K562 (cell line): ENCODE data around the gene ZNF750. TPM values are rescaled to one million over a fixed set of nuclear protein-coding genes. Genes with fewer than 3 reads are reported as not detected.
A peak's percentile ranks its signal among the peaks of the same experiment; 100 is the strongest.

Experiments used
- ATAC-seq: fragments of 200-7000 bp; cut with Tn5 transposase; 3 replicates; pipeline ENCODE4 v1.9.1; 2020; ENCODE audit warnings: moderate library complexity
- BruUV-seq: library from RNA; stranded (reverse); fragments of 400-500 nt; replicated peaks from 2 replicates; lab custom pipeline; 2021; lab: Mats Ljungman, UMichigan
- CTCF ChIA-PET: fragments of 300-600 bp; formaldehyde crosslinking; extraction: SDS; loops from one replicate; lab custom pipeline; 2021; ENCODE audit warnings: low intra/inter-chr PET ratio; lab: Yijun Ruan, JAX
- POLR2A ChIA-PET: fragments of 300-600, 350-650 bp; sonication (Branson Sonifier 250); formaldehyde crosslinking; extraction: SDS; loops from one replicate; lab custom pipeline; 2021; ENCODE audit warnings: antibody characterized with exemption, inconsistent platforms; lab: Yijun Ruan, JAX
- DNase-seq, 4 experiments: peaks; one replicate each; pipeline versions ENCODE4 v3.0.0 to v3.0.0-alpha.2; 2011 to 2018; ENCODE audit warnings: low spot score in 3 of 4, mixed read lengths in 3 of 4; ENCODE audit errors: extremely low read depth in 1 of 4
- FAIRE-seq: peaks from 2 replicates; lab custom pipeline; 2011; peaks lifted over from hg19 to GRCh38; lab: Jason Lieb, UNC
- H2AFZ ChIP-seq: 2 replicates; pipeline ENCODE4 v1.6.0; 2011; ENCODE audit warnings: low read depth, low read length, control low read depth, inconsistent platforms
- H3K27ac ChIP-seq: fragments of 200-600 bp; 3 replicates; pipeline ENCODE4 v1.8.0; 2011; ENCODE audit warnings: low read depth, mild to moderate bottlenecking, control low read depth, inconsistent platforms, low read length, moderate library complexity, mixed read lengths; ENCODE audit errors: extremely low read depth
- H3K27me3 ChIP-seq, 2 experiments: fragments of 300-600 bp in 1 of 2; 2 replicates in 1 of 2; 3 replicates in 1 of 2; pipeline versions ENCODE4 v1.6.0 to v1.8.0; 2011; ENCODE audit warnings: inconsistent platforms in 2 of 2, low read length in 2 of 2, mild to moderate bottlenecking in 1 of 2, mixed read lengths in 1 of 2, moderate library complexity in 1 of 2; ENCODE audit not compliant: control insufficient read depth in 2 of 2, insufficient read depth in 2 of 2
- H3K36me3 ChIP-seq: fragments of 300-600 bp; 3 replicates; pipeline ENCODE4 v1.8.0; 2011; ENCODE audit warnings: mild to moderate bottlenecking, low read length, inconsistent platforms; ENCODE audit not compliant: control insufficient read depth, insufficient read depth
- H3K4me1 ChIP-seq, 2 experiments: fragments of 200-600 bp in 1 of 2; replicated peaks in 1 of 2; 2 replicates in 1 of 2; 3 replicates in 1 of 2; pipeline versions ENCODE4 v1.5.1 to v1.8.0; 2011; ENCODE audit warnings: inconsistent platforms in 2 of 2, low read length in 2 of 2, mild to moderate bottlenecking in 1 of 2, mixed read lengths in 1 of 2, moderate library complexity in 1 of 2; ENCODE audit not compliant: control insufficient read depth in 2 of 2, insufficient read depth in 2 of 2
- H3K4me2 ChIP-seq: 2 replicates; pipeline ENCODE4 v1.6.1; 2011; ENCODE audit warnings: low read length, control low read depth, inconsistent platforms, mixed read lengths; ENCODE audit not compliant: insufficient read depth
- H3K4me3 ChIP-seq: fragments of 200-600 bp; sonication (generic), shearing (Covaris generic); 2 replicates; pipeline ENCODE4 v1.5.1; 2016; ENCODE audit warnings: control low read depth, inconsistent platforms
- H3K79me2 ChIP-seq: fragments of 200-600 bp; 3 replicates; pipeline ENCODE4 v1.8.0; 2011; ENCODE audit warnings: low read length, inconsistent platforms; ENCODE audit not compliant: control insufficient read depth, insufficient read depth
- H3K9ac ChIP-seq, 2 experiments: 2 replicates each; pipeline versions ENCODE4 v1.6.0 to v1.6.1; 2011; ENCODE audit warnings: low read depth in 2 of 2, low read length in 2 of 2, control low read depth in 1 of 2, inconsistent platforms in 1 of 2, mild to moderate bottlenecking in 1 of 2, mixed read lengths in 1 of 2; ENCODE audit not compliant: insufficient read depth in 1 of 2
- H3K9me1 ChIP-seq: one replicate; pipeline ENCODE4 v1.6.0; 2011; ENCODE audit warnings: inconsistent platforms, mild to moderate bottlenecking, low read length, moderate library complexity; ENCODE audit not compliant: control insufficient read depth, insufficient read depth
- H3K9me3 ChIP-seq: replicated peaks from 2 replicates; pipeline ENCODE4 v1.5.1; 2011; ENCODE audit warnings: low read depth, low read length, inconsistent platforms; ENCODE audit not compliant: control insufficient read depth, insufficient read depth
- H4K20me1 ChIP-seq: replicated peaks from 2 replicates; pipeline ENCODE4 v1.6.1; 2011; ENCODE audit warnings: low read length, inconsistent platforms, mixed read lengths; ENCODE audit not compliant: control insufficient read depth, insufficient read depth
- HNRNPH1 ChIP-seq: fragments of 200-400 bp; formaldehyde crosslinking; optimal IDR thresholded peaks from 2 replicates; pipeline ENCODE3; 2017; ENCODE audit warnings: low read depth, mild to moderate bottlenecking, low read length, moderate library complexity
- TOE1 ChIP-seq, 2 experiments: fragments of 450-650 bp in 1 of 2; sonication (generic) in 1 of 2; formaldehyde crosslinking in 1 of 2; IDR thresholded peaks; 2 replicates each; pipeline versions ENCODE4 v1.7.1 to v1.8.0; 2016 to 2022; ENCODE audit warnings: borderline replicate concordance in 2 of 2, mild to moderate bottlenecking in 2 of 2, antibody characterized with exemption in 1 of 2, inconsistent platforms in 1 of 2, low read depth in 1 of 2, missing genetic modification reagents in 1 of 2, moderate library complexity in 1 of 2
- WGBS: fragments of 100-300 bp; shearing (Covaris generic); methylation state at CpG from one replicate; pipeline ENCODE4 v1.1.6; 2016; ENCODE audit warnings: low coverage, mixed read lengths; ENCODE audit not compliant: insufficient coverage; ENCODE audit errors: missing lambda C conversion rate; 5-methylcytosine and 5-hydroxymethylcytosine counted together
- in situ Hi-C: fragments of 300-500 bp; cut with MboI; formaldehyde crosslinking; loops from 4 replicates; pipeline ENCODE4 v1.15.0; 2018; ENCODE audit warnings: inconsistent platforms, mixed read lengths
- intact Hi-C: fragments of 100-400 bp; cut with micrococcal nuclease; formaldehyde crosslinking; loops from 2 replicates; pipeline ENCODE4 v1.14.2; 2022
- polyA plus RNA-seq, 8 experiments: library from polyadenylated mRNA; depleted of rRNA in 4 of 8; stranded (reverse) in 5 of 8; unstranded in 3 of 8; fragments of >200 nt; fragmentation: Nextera tagmentation in 2 of 8; fragmentation: Illumina TruSeq in 1 of 8; extraction: Ambion mirVana in 2 of 8; extraction: Trizol in 1 of 8; gene quantifications; 2 replicates each; pipeline versions ENCODE4 v1.2.1 to v1.2.3, GENCODE V29; 2011 to 2014; ENCODE audit warnings: inconsistent platforms in 1 of 8, missing spikeins in 1 of 8
- total RNA-seq, 7 experiments: library from RNA; depleted of rRNA in 6 of 7; stranded (reverse); fragments of >200 nt in 6 of 7; fragmentation: Illumina TruSeq in 2 of 7; extraction: Trizol in 2 of 7; gene quantifications; 2 replicates each; pipeline versions ENCODE4 v1.2.1 to v1.2.3, GENCODE V29; 2011 to 2021; ENCODE audit warnings: low replicate concordance in 1 of 7
- TF ChIP-seq, protein P1 (sequence below), 3 experiments: fragments of 200-800 bp in 1 of 3; sonication (Bioruptor generic) in 1 of 3; sonication (generic) in 1 of 3; formaldehyde crosslinking in 1 of 3; IDR thresholded peaks; 2 replicates each; pipeline versions ENCODE4 v1.6.1 to v1.8.0; 2016 to 2022; ENCODE audit warnings: mild to moderate bottlenecking in 2 of 3, missing compliant biosample characterization in 2 of 3, missing genetic modification characterization in 2 of 3, missing genetic modification reagents in 1 of 3

ZNF750 gene
- total and polyA plus RNA-seq, 9 of the 15 experiments (the other 6 are each of a cell fraction or from before 2014, with no cell fraction given), result not detected

DNA sequence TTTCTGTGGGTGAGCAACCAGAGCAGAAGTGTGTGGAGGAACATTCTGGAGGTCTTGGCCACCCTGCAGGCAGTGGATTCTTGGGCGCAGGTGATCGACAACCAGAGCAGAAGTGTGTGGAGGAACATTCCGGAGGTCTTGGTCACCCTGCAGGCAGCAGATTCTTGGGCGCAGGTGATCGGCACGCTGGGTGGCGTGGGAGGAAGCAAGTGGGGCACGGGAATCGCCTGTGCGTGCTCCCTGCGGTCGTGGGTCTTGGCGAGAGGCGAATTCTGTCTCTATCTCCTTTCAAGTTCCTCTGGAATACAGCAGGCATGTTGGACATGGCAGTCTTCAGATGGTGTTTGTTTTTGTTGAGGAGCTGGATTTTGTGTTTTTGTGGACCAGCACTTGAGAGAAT, 30.7 kb upstream of the ZNF750 start:
- Histone ChIP-seq H3K79me2 (peaks cover 26% of the 10 kb centered on the region), H2AFZ (no peak overlapping the region), H3K9ac (no peak overlapping the region), H3K36me3 (peaks cover 36% of the 10 kb centered on the region; the same call in 2 of the 3 replicates), H3K27ac (no peak overlapping the region), H3K4me3 (no peak overlapping the region), H3K4me2 (no peak overlapping the region), H3K9me1 (no peaks in the 10 kb centered on the region), H3K27me3 (no peaks in the 10 kb centered on the region), H3K4me1 (peaks cover 19 to 75% of the 10 kb centered on the region in 2 experiments), H4K20me1 (no peaks in the 10 kb centered on the region), H3K9me3 (no peaks in the 10 kb centered on the region)
- TF ChIP-seq, protein P1, sequence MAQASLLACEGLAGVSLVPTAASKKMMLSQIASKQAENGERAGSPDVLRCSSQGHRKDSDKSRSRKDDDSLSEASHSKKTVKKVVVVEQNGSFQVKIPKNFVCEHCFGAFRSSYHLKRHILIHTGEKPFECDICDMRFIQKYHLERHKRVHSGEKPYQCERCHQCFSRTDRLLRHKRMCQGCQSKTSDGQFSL (CRISPR knock-in tag; IDR thresholded peaks at IDR 0.05), result 0 out of 2 replicates have a peak, but pooled peaks have one; percentile 20
- TF ChIP-seq, protein P1 (tag; IDR thresholded peaks at IDR 0.05), result no peak
- TF ChIP-seq HNRNPH1, result no peak
- TF ChIP-seq TOE1 (IDR thresholded peaks at IDR 0.05; ENCODE audit: borderline replicate concordance), result no peak
- TF ChIP-seq TOE1 (CRISPR knock-in tag; IDR thresholded peaks at IDR 0.05; ENCODE audit: borderline replicate concordance, low read depth), result no peak
- ATAC-seq (no peak), FAIRE-seq (no peak), DNase-seq (no peak)
- CTCF ChIA-PET, result no interaction called here
- in situ Hi-C loops, result no loop called here
- BruUV-seq, result no TSS peak
- intact Hi-C loops, result no loop called here
- POLR2A ChIA-PET, result interaction anchor here (0.5 kb wide), 1 partner anchor 765 kb away, joined by 3 read pairs; no protein-coding TSS in a partner anchor
- 97% methylated on average over 14 of the region's 14 CpGs for WGBS
